ENCODE results near the gene AKAP13. TPM values are rescaled to one million over a fixed set of nuclear protein-coding genes. Genes with fewer than 3 reads are reported as not detected.
"Not testable (repeated sequence)": the region's sequence is repeated elsewhere in the genome, so short reads cannot be mapped to it uniquely, and the experiment has no call there.

Gene AKAP13
- total RNA-seq, 1 donor from 2014 or later: 196 TPM

DNA sequence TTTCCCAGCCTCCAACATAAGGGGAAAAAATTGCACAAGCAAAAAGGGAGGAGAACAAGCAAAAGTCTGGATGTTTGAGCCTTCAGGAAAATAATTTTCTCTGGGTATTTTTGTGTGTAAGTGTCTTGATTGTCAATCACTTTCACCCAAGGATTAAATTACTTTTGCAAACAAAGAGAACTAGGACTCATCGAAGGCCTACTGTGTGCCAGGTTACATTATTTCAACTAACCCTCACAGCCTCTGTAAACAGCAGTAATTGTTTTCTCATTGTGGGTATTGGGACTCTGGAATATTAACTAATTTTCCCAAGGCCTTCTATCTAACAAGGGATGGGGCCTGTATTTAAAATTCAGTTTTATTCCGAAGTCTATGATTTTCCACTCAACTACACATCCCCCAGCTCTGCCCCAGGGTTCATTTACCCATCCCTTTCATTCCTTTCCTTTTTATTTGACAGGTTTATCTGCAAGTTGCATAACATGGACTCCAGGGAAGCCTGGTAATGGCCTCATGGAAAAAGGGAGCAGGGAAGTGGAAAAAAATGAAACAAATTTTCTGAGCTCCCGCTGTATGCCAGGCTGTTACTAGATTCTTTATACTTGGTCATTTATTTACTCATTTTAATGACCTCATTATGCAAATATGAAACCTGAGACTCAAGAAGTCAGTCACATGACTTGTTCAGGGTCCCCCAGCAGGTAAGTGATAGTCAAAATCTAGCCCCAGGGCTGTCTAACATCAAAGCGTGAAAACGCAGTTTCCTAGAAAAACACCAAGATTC, 32.9 kb upstream of the AKAP13 start:
- peak; percentile 55 for DNase-seq (ENCODE audit: low spot score)

DNA sequence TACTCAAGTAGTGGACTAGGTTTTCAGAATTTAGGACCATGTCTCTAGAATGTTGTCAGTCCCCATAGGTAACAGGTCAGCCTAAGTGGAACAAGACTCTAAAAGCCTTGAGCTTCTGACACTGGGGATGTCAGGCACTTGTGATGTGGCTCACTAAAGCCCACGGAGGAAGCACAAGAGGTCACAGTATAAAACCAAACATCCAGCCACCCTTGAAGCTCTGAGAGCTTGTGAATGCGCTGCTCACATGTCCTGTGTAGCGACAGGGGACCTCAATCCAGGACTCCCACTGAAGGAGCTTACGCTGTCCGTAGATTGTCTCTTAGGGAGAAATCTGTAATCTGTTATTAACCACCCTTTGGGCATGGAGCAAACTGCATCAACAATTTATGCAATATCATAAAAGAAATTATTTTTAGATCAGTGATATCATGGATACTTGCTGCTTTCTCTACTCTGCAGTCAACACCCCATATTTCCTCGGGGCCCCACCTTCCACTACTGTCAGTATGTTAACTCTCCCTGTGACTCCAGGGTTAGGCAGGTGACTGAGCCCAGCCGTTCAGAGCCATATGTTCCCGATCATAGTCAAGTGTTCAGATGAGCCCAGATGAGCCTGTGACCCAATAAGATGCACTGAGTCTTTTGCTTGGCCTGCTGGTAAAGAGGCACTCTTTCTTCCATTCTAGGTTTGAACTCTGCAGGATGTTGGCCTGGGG, 32.2 kb upstream of the AKAP13 start:
- DNase-seq (ENCODE audit: low spot score): not testable (repeated sequence)

DNA sequence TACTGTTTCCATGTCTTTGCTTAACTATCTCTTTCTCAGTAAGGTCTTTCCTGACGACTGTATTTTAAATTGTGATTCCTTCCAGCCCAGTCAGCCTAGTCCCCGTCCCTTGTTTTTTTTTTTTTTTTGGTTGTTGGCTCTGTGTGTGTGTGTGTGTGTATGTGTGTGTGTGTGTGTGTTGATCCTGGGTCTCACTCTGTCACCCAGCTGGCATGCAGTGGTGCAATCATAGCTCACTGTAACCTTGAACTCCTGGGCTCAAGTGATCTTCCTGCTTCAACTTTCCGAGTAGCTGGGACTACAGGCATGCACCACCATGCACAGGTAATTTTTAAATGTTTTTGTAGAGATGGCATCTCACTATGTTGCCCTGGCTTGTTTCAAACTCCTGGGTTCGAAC, 31.3 kb upstream of the AKAP13 start:
- not testable (repeated sequence) for DNase-seq (ENCODE audit: low spot score)

DNA sequence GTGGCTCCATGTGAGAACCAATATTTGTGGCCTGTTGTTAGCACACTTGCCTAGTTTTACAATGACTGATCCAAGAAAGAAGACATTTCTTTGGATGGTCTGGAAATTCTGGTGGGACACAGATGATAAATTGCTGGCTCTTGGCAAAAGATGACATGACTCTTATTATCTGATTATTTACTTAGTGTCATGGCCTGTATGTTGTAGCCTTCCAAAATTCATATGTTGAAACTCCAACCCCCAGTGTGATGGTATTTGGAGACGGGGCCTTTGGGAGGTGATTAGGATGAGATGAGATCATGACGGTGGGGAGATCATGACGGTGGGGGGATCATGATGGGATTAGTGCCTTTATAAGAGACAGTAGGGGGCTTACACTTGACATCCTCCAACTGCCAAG, 30.0 kb upstream of the AKAP13 start:
- no peak for DNase-seq (ENCODE audit: low spot score)

DNA sequence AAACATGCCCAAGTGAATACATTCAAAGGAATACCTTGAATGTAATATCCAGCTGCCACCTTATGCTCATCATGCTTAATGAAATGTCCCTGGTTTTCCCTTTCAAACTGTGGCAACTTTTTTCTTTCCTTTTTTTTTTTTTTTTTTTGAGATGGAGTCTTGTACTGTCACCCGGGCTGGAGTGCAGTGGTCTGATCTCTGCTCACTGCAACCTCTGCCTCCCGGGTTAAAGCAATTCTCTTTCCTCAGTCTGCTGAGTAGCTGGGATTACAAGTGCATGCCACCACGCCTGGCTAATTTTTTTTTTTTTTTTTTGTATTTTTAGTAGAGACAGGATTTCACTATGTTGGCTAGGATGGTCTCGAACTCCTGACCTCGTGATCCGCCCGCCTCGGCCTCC, 28.9 kb upstream of the AKAP13 start:
- DNase-seq (ENCODE audit: low spot score): not testable (repeated sequence)

DNA sequence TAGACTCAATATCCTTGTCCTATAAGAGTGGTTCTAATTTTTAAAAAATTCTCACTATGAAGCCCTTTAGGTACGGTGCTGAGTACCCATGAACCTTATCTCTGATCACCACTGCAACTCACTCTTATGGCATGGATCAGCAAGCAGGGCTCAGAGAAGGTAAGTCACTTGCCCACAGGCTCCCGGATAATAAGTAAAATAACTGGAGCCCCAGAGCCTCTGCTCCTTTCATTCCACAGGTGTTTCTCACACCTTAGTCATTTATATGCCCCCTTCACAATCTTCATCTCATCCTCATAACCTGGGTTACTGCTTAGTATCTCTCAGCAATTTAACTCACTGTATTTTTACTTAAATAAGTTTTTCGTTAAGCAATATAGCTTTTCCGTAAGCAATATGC, 28.4 kb upstream of the AKAP13 start:
- no peak for DNase-seq (ENCODE audit: low spot score)

DNA sequence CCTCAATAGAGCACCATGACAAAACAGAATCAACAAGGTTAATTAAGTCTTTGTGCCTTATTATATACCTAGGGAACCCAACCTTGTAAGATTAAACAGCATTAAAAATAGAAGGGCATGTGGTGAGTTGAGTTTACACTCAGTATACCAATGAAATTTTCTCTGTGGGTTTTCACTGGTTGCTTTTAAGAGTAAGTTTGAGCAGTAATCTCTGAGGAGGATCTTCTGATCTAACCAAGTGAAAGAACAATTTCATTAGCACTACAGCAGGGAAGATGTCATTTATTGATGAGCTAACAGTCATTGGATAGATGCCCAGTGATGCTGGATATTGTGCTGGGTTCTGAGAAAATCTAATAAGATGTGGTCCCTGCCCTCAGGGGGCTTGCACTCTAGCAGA, 26.9 kb upstream of the AKAP13 start:
- no peak for DNase-seq (ENCODE audit: low spot score)

DNA sequence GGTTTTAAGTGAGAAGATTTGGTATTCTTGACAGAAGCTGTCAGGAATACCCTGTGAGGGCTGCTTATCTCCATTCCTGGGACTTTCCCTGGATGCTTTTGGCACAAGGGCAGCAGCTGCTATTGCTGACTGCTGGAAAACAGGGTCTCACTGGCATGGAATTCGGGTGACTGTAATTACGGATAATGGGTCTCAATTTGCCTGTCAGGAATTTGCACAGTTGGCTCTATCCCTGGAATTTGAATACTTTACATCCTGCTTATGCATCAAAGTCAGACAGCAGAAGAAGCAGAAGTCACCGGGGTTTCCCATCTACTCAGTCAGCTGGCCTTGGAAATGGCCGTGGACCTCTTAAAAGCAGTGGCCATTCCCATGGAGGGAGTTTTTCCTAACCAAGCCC, 25.9 kb upstream of the AKAP13 start:
- peak; percentile 44 for DNase-seq (ENCODE audit: low spot score)

DNA sequence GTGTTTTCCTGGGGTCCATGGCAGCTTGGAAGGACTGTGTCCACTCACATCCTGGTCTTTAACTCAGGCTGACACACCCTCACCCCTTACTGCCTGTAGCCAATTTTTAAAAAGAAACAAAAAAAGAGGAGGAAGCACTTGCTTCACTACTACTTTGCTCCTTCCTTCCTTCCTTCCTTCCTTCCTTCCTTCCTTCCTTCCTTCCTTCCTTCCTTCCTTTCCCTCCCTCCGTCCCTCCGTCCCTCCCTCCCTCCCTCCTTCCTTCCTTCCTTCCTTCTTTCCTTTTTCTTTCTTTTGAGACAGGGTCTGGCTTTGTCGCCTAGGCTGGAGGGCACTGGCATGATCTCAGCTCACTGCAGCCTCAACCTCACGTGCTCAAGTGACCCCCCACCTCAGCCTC, 25.5 kb upstream of the AKAP13 start:
- no peak for DNase-seq (ENCODE audit: low spot score)

DNA sequence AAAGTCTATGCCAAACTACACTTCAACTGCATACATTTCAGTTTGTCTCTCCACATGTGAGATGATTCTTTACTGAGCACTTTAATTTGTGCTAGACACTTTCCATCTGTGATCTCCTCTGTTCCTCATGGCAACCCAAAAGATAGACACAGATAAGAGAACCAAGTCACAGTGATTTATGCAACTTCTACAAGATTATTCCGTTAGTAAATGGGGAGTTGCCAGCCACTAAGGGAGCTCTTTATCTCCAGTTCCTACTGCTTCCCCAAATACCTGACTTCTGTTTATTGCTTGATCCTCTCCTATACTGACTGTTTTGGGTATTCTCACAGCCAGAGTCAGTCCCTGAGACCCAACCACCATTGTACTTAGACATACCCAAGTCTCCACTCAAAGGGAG, 24.1 kb upstream of the AKAP13 start:
- no peak for DNase-seq (ENCODE audit: low spot score)

DNA sequence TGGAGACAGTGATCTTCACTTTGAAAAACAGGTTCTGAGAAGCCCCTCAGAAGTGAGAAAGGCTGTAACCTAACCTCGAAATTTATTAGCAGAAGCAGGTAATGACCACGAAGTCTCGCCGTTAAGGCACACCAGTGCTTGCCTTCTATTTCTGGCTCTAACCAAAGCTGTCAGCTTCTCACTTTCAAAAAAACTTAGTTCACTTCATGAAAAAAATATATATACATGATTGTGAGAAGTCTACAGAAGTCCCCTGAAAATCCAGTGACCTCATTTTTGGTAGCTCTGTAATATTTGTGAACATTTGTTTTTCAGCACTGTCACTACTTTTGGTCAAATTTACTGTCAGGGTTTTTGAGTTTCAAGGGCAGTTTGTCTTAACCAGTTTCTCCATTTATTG, 19.1 kb upstream of the AKAP13 start:
- no peak for DNase-seq (ENCODE audit: low spot score)

DNA sequence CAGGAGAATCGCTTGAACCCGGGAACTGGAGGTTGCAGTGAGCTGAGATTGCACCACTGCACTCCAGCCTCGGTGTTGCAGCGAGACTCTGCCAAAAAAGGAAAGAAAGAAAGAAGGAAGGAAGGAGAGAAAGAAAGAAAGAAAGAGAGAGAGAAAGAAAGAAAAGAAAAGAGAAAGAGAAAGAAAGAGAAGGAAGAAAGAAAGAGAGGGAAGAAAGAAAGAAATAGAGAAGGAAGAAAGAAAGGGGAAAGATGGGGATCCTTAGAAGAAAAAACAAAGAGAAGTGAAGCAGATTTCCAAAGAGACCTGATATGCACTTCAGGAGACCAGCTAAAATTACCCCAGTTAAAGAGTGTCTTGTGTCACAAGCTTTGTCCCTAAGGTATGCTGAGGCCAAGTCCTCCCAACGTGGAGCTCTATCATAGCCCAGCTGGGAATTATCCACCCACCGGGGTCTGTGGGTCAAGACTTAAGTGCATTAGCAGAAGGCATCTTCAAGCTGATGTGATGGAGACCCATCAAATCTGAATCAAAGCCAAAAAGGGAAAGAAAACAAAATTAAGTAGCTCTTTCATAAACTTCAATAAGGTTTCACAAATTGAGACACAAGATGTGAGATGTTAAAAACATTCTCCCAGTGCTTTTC, 17.8 kb upstream of the AKAP13 start:
- DNase-seq (ENCODE audit: low spot score): no peak

DNA sequence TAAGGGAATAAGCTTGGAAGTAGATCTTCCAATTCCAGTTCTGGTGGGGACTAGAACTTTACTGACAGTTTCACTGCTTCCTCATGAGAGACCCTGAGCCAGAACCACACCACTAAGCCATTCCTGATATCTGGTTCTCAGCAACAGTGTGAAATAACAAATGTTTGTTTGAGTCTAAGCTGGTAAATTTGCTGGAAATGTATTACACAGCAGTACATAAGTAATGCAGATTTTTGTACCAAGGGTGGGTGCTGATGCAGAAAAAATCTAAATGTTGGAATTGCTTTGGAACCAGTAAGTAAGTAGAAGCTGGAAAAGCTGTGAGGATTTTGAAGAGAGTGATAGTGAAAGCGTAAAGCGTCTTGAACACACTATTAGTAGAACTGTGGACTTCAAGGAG, 14.4 kb upstream of the AKAP13 start:
- peak; percentile 21 for DNase-seq (ENCODE audit: low spot score)

DNA sequence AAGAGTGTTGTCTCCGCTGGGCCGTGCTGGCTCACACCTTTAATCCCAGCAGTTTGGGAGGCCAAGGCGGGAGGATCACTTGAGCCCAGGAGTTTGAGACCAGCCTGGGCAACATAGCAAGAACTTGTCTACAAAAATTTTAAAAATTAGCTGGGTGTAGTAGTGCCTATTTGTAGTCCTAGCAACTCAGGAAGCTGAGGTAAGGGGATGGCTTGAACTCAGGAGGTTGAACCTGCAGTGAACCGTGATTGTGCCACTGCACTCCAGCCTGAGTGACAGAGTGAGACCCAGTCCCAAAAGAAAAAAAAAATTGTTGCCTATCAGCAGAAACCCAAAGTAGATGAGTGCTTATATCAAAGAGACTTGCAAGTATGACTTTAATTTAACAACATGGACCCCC, 12.7 kb upstream of the AKAP13 start:
- DNase-seq (ENCODE audit: low spot score): no peak

DNA sequence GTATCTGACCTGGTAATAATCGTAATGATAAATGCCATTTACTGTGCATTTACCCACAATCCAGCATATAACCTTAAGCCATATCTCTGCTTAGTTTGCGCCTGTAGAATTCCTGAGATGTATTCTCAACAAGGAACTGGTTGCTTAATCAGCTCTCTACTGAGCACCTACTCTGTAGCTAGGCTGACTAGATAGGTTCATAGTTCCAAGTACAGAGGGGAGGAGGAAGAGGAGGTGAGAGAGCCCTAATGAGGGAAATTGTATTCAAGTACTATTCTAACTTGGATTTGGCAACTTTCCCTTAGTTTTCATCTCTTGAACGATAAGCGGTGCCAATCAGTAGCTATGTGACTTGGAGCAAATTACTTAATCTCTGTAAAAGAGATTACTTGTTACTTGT, 5.6 kb upstream of the AKAP13 start:
- DNase-seq (ENCODE audit: low spot score): no peak

DNA sequence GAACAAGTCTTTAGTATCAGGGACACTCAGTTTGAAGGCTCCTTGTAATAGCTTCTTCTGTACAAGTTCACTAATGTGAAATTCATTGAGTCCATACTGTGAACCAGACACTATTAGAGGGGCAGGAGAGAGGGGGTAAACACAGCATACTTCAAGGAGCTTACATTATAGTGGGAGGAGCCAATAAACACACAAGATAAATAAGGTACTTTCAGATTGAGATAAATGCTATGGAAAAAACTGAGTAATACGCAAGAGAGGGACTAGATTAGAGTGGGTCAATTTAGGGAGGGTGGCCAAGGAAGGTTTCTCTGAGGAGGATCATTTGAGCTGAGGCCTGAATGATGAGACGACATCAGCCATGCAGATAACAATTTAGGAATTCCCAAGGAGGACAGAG, 3.1 kb upstream of the AKAP13 start:
- no peak for DNase-seq (ENCODE audit: low spot score)

DNA sequence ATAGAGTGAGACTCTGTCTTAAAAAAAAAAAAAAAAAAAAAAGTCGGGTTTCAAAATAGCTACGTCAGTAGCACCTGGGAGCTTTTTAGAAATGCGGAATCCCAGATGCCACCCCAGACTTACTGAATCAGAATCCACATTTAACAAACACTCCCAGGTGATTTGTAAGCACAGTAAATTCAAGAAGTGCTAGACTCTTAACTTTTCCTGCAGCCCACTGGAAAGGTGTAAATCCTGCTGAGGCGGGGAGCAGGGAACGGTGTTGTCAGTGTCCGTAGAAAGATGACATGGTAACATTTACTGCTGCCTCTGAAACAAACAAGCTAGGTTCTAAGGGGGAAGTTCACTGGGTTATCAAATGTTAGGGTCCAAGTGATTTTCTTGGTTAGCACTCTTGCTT, 2.4 kb upstream of the AKAP13 start:
- DNase-seq (ENCODE audit: low spot score): no peak

DNA sequence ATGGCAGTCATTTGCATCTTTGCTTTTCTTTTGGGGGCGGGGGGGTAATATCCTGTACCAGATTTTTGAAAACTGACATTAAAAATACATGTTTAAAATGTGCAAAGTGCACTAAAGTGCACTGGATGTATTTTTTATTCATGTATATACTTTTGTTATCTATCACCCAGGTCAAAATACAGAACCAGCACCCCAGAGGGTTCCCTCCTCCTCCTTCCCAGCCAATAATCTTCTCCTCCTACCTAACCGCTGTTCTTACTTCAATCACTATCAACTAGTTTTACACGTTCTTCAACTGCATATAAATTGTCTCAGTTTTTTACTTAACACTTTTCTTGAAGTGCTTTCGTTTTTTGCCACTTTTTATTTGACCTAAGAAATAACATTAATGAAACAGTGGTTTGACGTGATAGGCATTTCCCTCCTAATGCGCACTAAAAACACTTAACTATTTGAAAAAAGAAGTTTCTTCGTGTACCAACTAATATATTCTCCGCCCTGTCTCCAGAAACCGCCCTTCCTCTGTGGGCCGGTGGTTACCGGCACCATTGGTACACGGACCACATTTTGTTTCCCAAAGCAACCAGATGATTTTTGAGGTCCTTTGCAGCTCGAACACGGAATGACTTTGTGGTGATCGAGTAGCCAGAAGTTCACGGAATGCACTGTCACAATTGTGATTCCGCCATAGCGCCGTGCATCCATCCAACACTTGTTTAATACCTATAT, 836 bp upstream of the AKAP13 start:
- peak; percentile 47 for DNase-seq (ENCODE audit: low spot score)

DNA sequence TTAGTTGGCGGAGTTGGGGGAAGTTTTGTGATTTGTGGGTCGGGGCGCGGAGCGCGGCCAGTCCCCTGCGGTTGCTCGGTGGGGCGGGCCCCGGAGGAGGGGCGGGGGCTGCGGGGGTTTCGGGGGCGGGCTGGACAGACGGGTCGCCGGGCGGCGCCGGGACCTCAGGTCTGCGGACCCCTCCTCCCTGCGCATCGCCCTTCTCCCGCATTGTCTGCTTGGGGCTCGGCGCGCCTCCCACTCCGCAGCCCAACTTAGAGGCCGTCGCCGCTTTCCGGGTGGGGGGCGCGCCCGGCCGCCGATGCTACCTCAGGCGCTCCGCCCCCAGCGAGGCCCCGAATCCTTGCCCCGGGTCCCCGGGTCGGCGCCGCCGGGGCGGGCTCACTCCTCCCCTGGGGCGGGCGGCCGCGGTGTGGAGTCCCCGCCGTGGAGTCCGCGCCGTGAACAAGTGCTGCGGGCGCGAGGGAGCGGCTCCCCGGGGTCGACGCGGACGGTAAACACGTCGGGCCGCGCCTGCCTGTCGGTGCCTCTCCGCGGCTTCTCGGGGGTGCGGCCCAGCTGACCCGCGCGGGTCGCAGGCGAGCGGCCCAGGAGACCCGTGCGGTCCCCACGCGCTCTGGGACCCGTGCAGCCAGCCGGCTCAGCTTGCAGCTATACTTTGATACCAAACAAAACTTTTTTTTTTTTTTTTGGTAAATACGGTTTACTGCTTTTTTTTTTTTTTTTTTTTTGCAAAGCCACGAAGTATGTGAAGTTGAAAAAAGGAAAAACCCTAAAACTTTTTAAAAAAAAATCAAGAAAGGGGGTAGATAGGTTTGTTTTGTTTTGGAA, 624 bp downstream of the AKAP13 start:
- DNase-seq (ENCODE audit: low spot score): peak; percentile 59

DNA sequence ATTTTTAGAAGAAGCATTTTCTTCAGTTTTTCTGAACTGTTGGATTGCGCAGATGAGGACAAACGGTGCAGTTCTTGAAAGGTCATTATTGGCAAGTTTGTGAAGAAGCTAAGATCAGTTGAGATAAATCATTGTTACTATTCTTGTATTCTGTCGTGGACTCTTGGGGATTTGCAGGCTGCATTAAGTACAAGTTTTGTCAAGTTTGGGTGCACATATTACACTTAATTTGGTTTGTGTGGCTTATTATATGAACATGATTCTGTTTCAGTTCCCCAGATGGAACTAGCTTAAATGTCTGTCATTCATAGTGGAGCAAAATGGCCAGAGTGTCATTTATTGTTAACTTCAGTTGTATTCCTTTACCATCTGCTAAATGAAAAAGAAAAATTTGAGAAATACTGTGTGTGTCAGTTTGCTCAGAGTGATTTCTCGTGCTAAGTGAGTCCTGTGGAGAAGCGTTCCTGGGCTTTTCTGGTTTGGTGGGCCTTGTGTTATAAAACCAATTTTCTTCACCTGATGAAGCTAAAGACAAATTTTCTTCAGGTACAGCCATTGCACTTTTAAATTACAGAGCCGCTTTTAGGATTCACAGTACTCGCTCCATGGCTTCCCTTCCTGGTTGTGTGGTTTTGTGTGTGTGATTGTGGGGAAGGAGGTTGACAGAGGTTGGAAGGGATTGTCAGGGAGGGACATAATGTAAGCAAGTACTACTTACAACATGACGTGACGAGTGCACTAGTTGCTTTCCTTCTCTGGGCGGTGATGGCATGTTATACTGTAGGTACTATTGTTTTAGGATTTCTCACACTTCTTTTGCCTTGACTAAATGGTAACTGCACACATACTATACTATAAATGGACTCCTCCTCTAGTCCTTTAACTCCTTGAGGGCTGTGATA, 1.7 kb downstream of the AKAP13 start:
- DNase-seq (ENCODE audit: low spot score): no peak

Data from umbilical cord (tissue), 2 donors.